ENCODE measurements around the gene TUT4.

- TF ChIP-seq, protein P1, sequence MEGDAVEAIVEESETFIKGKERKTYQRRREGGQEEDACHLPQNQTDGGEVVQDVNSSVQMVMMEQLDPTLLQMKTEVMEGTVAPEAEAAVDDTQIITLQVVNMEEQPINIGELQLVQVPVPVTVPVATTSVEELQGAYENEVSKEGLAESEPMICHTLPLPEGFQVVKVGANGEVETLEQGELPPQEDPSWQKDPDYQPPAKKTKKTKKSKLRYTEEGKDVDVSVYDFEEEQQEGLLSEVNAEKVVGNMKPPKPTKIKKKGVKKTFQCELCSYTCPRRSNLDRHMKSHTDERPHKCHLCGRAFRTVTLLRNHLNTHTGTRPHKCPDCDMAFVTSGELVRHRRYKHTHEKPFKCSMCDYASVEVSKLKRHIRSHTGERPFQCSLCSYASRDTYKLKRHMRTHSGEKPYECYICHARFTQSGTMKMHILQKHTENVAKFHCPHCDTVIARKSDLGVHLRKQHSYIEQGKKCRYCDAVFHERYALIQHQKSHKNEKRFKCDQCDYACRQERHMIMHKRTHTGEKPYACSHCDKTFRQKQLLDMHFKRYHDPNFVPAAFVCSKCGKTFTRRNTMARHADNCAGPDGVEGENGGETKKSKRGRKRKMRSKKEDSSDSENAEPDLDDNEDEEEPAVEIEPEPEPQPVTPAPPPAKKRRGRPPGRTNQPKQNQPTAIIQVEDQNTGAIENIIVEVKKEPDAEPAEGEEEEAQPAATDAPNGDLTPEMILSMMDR (IDR thresholded peaks at IDR 0.05; ENCODE audit: poor library complexity, severe bottlenecking): no peak
- no peak for TF ChIP-seq POLR2AphosphoS5 (IDR thresholded peaks at IDR 0.05)
- no peak for TF ChIP-seq REST (IDR thresholded peaks at IDR 0.05; ENCODE audit: borderline replicate concordance)
- no peak for TF ChIP-seq MXI1 (conservative IDR thresholded peaks at IDR 0.05; ENCODE audit: poor library complexity, severe bottlenecking)
- TF ChIP-seq TAF1 (IDR thresholded peaks at IDR 0.05; ENCODE audit: low read depth): no peak
- TF ChIP-seq EZH2 (IDR thresholded peaks at IDR 0.05; ENCODE audit: borderline replicate concordance, insufficient read depth, low read length, poor library complexity, severe bottlenecking): no peak
Measured at GRCh38 chr1:52504720-52505119, 48.2 kb downstream of the TUT4 start.
